ENCODE results near the gene VAMP5. TPM values are rescaled to one million over a fixed set of nuclear protein-coding genes. Genes with fewer than 3 reads are reported as not detected.

Gene VAMP5
- total and polyA plus RNA-seq, 9 of the 15 experiments (the other 6 are each of a cell fraction or from before 2014, with no cell fraction given), result 0.54 to 1.9 (median 1.5) TPM; not detected in 2

DNA sequence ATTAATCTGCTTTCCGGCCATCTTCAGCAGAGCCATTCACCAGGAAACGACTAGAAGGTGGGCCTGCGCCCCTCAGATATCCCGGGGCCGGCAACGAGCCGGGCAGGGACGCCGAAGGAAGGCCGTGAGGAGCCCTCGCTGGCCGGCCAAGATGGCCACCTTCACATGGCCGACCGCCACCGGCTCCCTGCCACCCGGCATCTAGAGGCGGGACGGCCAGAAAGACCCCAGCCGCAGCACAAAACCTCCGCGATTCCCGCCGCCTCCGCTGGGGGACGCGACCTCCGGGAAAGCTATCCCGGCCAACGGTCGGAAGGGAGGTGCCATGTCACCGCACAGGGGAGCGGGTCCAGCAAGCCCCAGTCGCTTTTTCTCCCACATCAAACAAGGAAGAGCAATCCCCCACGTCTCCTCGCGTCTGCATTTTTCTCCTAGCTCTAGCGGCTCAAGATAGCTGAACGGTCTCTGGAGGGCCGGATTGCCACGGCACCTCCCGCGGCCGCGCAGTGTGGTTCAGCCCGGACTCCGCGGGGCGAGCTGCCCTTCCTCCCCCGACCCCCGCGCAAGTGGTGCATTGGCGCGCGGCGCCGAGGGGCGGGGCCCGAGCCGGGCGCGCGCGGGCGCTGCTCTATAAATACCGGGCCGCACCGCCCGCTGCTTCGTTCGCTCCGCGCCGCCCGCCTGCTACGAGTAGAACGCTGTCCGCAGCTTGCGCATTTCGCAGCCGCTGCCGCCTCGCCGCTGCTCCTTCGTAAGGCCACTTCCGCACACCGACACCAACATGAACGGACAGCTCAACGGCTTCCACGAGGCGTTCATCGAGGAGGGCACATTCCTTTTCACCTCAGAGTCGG is 45.5 kb upstream of the VAMP5 start, which contains the start of gene MAT2A (continued):
- TF ChIP-seq, protein P1, sequence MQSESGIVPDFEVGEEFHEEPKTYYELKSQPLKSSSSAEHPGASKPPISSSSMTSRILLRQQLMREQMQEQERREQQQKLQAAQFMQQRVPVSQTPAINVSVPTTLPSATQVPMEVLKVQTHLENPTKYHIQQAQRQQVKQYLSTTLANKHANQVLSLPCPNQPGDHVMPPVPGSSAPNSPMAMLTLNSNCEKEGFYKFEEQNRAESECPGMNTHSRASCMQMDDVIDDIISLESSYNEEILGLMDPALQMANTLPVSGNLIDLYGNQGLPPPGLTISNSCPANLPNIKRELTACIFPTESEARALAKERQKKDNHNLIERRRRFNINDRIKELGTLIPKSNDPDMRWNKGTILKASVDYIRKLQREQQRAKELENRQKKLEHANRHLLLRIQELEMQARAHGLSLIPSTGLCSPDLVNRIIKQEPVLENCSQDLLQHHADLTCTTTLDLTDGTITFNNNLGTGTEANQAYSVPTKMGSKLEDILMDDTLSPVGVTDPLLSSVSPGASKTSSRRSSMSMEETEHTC (IDR thresholded peaks at IDR 0.05), result peak; percentile 24; the same call in 1 of the 2 replicates
- TF ChIP-seq, protein P2, sequence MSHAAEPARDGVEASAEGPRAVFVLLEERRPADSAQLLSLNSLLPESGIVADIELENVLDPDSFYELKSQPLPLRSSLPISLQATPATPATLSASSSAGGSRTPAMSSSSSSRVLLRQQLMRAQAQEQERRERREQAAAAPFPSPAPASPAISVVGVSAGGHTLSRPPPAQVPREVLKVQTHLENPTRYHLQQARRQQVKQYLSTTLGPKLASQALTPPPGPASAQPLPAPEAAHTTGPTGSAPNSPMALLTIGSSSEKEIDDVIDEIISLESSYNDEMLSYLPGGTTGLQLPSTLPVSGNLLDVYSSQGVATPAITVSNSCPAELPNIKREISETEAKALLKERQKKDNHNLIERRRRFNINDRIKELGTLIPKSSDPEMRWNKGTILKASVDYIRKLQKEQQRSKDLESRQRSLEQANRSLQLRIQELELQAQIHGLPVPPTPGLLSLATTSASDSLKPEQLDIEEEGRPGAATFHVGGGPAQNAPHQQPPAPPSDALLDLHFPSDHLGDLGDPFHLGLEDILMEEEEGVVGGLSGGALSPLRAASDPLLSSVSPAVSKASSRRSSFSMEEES (CRISPR knock-in tag; IDR thresholded peaks at IDR 0.05), result no peak
- TF ChIP-seq DDX20 (tag; IDR thresholded peaks at IDR 0.05; ENCODE audit: low read depth) (no peak), HNRNPLL (IDR thresholded peaks at IDR 0.05; ENCODE audit: low read depth, low read length, poor library complexity, severe bottlenecking) (peak; percentile 96), LARP7 (IDR thresholded peaks at IDR 0.05) (0 out of 2 replicates have a peak, but pooled peaks have one; percentile 17), NELFE (IDR thresholded peaks at IDR 0.05; ENCODE audit: insufficient read depth, insufficient read length) (peak; percentile 96), ELF1 (tag; IDR thresholded peaks at IDR 0.05) (peak; percentile 59; the same call in 1 of the 2 replicates), SMAD3 (CRISPR knock-in tag; conservative IDR thresholded peaks at IDR 0.05) (no peak), NFATC3 (IDR thresholded peaks at IDR 0.05) (no peak)
- TF ChIP-seq, protein P3, sequence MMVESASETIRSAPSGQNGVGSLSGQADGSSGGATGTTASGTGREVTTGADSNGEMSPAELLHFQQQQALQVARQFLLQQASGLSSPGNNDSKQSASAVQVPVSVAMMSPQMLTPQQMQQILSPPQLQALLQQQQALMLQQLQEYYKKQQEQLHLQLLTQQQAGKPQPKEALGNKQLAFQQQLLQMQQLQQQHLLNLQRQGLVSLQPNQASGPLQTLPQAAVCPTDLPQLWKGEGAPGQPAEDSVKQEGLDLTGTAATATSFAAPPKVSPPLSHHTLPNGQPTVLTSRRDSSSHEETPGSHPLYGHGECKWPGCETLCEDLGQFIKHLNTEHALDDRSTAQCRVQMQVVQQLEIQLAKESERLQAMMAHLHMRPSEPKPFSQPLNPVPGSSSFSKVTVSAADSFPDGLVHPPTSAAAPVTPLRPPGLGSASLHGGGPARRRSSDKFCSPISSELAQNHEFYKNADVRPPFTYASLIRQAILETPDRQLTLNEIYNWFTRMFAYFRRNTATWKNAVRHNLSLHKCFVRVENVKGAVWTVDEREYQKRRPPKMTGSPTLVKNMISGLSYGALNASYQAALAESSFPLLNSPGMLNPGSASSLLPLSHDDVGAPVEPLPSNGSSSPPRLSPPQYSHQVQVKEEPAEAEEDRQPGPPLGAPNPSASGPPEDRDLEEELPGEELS (CRISPR knock-in tag; IDR thresholded peaks at IDR 0.05; ENCODE audit: borderline replicate concordance), result peak; percentile 95
- TF ChIP-seq, protein P4, sequence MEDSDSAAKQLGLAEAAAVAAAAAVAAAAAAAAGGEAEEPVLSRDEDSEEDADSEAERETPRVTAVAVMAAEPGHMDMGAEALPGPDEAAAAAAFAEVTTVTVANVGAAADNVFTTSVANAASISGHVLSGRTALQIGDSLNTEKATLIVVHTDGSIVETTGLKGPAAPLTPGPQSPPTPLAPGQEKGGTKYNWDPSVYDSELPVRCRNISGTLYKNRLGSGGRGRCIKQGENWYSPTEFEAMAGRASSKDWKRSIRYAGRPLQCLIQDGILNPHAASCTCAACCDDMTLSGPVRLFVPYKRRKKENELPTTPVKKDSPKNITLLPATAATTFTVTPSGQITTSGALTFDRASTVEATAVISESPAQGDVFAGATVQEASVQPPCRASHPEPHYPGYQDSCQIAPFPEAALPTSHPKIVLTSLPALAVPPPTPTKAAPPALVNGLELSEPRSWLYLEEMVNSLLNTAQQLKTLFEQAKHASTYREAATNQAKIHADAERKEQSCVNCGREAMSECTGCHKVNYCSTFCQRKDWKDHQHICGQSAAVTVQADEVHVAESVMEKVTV (CRISPR knock-in tag; IDR thresholded peaks at IDR 0.05), result 0 out of 2 replicates have a peak, but pooled peaks have one; percentile 26
- TF ChIP-seq, protein P5, sequence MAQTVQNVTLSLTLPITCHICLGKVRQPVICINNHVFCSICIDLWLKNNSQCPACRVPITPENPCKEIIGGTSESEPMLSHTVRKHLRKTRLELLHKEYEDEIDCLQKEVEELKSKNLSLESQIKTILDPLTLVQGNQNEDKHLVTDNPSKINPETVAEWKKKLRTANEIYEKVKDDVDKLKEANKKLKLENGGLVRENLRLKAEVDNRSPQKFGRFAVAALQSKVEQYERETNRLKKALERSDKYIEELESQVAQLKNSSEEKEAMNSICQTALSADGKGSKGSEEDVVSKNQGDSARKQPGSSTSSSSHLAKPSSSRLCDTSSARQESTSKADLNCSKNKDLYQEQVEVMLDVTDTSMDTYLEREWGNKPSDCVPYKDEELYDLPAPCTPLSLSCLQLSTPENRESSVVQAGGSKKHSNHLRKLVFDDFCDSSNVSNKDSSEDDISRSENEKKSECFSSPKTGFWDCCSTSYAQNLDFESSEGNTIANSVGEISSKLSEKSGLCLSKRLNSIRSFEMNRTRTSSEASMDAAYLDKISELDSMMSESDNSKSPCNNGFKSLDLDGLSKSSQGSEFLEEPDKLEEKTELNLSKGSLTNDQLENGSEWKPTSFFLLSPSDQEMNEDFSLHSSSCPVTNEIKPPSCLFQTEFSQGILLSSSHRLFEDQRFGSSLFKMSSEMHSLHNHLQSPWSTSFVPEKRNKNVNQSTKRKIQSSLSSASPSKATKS (CRISPR knock-in tag; IDR thresholded peaks at IDR 0.05), result no peak
- TF ChIP-seq, protein P6, sequence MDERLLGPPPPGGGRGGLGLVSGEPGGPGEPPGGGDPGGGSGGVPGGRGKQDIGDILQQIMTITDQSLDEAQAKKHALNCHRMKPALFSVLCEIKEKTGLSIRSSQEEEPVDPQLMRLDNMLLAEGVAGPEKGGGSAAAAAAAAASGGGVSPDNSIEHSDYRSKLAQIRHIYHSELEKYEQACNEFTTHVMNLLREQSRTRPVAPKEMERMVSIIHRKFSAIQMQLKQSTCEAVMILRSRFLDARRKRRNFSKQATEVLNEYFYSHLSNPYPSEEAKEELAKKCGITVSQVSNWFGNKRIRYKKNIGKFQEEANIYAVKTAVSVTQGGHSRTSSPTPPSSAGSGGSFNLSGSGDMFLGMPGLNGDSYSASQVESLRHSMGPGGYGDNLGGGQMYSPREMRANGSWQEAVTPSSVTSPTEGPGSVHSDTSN (CRISPR knock-in tag; IDR thresholded peaks at IDR 0.05; ENCODE audit: low read depth), result no peak
- TF ChIP-seq, protein P6 (tag; conservative IDR thresholded peaks at IDR 0.05; ENCODE audit: low read depth), result no peak

Data from K562 (cell line).